Measurements from ENCODE around the gene MARCHF3.
"Not testable (repeated sequence)": the region's sequence is repeated elsewhere in the genome, so short reads cannot be mapped to it uniquely, and the experiment has no call there.

The MARCHF3 gene

DNA sequence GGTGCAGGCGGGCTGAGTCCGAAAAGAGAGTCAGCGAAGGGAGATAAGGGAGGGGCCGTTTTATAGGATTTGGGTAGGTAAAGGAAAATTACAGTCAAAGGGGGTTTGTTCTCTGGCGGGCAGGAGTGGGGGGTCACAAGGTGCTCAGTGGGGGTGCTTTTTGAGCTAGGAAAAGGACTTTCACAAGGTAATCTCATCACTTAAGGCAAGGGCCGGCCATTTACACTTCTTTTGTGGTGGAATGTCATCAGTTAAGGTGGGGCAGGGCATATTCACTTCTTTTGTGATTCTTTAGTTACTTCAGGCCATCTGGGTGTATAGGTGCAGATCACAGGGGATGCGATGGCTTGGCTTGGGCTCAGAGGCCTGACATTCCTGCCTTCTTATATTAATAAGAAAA lies 191.0 kb downstream of the MARCHF3 start:
- not testable (repeated sequence) for DNase-seq

DNA sequence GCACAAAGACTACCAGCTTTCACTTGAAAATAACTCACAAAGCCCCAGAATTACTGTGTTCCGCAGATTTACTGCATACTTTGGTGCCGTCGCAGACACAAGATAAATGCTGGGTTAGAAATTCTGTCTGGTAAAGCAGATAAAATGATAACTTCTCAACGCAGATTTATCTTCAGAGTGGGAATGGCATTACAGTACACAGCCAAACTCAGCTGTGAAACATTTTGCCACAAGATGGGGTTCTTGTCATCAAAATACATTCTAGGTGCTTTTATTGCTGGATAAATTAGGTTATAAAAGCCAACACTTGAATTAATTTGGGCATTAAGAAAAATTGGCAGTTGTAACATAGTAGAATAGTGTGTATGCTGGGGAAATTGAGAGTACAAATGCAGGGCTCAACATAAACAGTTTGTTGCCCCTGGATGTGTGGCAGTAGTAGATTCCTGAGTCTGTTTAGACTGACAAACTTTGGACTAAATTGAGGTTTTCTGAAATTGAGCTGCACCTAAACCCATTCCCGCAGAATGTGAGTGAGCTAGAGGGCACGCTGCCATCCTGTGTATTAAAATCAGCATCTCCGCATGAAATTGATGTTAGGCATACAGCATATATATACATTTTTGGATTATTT lies 192.3 kb downstream of the MARCHF3 start:
- no peak for DNase-seq

DNA sequence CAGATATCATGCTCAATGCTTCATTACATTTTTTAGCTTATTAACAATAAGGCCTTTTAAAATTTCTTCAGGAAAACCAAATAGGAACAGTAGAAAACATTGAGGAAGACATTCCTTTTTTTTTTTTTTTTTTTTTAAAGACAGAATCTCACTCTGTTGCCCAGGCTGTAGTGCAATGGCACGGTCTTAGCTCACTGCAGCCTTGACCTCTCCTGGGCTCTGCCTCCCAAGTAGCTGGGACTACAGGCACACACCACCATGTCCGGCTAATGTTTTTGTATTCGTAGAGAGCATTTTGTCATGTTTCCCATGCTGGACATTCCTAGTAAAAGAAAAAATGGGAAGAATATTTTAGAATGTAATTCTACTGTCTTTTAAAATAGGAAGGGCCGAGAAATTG lies 193.1 kb downstream of the MARCHF3 start:
- DNase-seq: no peak

DNA sequence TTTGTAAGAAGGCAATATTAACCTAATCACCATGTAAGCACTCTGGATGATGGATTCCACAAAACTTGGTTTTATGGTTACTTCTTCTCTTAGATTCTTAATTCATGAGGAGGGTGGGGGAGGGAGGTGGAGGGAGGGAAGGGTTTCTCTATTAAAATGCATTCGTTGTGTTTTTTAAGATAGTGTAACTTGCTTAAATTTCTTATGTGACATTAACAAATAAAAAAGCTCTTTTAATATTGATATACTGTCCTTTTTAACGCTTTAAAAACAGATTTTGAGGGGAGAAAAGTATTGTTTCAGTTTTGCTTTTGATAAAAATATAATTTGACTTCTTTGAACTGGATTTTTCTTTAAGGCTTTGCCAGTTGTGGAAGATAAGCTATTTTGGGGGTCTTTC lies 193.6 kb downstream of the MARCHF3 start:
- DNase-seq: no peak

DNA sequence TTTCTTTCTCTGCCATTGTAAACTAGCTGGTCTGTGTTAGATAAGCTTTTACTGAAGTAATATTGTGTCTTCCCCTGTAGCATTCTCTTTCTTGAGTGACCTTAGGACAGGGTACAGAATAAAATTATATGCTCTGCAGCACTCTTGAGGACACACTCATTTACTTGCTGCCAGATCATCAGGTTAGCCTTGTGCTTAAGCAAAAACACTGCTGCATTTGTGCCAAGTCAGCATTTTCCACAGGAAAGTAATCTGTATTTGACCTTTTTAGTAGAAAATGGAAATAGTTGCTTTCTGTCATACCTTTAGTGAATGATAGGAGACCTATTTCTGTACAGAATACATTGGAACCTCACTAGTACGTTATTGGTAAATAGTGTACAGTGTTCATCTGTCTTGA lies 199.2 kb downstream of the MARCHF3 start:
- DNase-seq: no peak

DNA sequence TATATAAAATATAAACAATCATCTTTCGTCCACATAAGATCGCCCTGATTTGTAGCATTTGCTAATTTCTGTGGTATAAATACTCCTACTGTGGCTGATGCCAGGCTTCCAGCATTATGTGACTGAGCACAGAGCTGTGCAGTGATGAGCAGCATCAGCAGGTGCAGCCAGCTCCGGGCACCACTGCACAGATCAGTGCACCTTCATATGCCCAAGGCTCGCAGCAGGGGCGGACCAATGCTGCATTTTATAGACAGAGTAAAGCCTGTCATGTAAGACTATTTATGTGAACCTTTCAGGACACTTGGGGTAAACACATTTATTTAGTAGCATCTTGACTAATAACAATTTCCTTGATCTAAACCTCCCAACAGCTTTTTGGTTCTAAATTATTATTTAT lies 200.3 kb downstream of the MARCHF3 start:
- no peak for DNase-seq

DNA sequence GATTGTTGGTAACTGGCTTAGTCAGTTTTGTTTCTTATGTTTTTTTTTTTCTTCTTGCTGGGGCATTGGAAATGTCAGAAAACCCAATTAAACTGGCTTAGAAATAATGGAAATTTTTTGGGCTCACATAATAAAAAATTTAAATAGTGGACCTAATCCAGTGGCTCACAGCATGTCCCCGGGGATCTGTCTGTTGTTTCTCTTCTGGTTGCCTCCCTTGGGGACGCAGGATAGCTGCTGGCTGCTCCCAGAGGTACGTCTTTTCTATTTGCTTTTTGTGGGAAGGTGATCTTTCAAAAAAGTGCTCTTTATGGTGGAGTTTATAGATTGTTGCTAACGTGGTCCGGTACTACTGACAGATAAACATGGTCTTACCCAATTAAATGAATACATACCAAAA lies 201.3 kb downstream of the MARCHF3 start:
- no peak for DNase-seq

DNA sequence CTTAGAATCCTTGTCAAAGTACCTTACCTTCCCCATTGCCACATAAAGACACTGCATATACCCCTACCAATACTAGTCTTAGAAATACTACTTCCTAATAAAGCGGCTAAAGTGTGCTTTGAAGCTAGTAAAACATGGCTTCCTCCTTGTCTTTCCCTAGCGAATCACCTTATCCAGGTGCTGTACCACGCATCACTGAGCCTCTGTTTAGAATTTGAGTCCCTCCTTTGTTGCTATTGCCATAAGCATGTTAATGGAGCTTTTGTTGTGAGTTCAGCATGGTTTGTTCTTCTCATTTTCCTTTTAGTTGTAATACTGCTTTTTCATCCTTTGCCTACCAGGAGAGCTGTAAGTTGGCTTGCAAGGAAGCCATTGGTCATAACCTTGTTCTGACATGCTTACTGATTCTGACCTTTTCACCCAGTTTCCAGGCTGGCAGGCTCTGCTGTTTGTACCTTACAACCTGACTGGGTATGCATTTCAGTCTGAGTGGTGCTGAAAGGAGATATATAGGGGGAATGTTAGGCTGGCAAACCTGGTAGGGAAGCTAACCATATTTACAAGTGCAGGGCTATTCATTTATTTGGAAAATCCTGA lies 203.6 kb downstream of the MARCHF3 start:
- DNase-seq: no peak

DNA sequence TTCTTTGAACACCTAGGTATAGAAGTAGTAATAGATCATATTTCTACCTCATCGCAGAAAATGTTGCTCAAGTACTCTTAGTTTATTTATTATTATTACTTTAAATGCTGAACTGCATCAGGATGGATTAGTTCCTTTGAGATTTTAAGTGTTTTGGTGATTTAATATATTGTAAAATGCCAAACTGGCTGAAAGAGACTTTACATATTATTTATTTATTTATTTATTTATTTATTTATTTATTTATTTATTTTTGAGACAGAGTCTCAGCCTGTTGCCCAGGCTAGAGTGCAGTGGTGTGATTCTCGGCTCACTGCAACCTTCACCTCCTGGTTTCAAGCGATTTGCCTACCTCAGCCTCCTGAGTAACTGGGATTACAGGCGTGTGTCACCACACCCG lies 211.1 kb downstream of the MARCHF3 start:
- no peak for DNase-seq

DNA sequence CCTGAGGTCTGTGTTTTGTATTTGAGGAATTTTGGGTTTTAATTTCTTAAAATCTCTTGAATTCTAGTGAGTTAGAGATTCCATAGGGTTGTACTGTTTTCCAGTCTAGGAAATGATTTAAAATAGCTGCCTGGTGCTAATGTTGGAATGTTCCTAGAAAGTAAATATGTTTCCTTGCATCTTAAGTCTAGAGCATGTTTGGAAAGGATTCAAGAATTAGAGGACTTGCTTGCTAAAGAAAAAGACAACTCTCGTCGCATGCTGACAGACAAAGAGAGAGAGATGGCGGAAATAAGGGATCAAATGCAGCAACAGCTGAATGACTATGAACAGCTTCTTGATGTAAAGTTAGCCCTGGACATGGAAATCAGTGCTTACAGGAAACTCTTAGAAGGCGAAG lies 211.6 kb downstream of the MARCHF3 start:
- no peak for DNase-seq

All from NCI-H1930 (cell line).